NB4 (cell line): ENCODE measurements around the gene TP73.

ENCODE experiments used
- DNase-seq: peaks from one replicate; pipeline ENCODE4 v3.0.0; 2010; ENCODE audit warnings: low read depth
- H3K4me3 ChIP-seq: one replicate; pipeline ENCODE4 v1.5.1; 2011; ENCODE audit warnings: mild to moderate bottlenecking, low read depth, low read length, moderate library complexity
- MAX ChIP-seq: IDR thresholded peaks from 2 replicates; pipeline ENCODE4 v1.6.1; 2011; ENCODE audit warnings: low read depth, low read length
- MYC ChIP-seq: IDR thresholded peaks from 2 replicates; pipeline ENCODE4 v1.6.1; 2011; ENCODE audit warnings: low read depth, low read length
- POLR2A ChIP-seq: IDR thresholded peaks from 2 replicates; pipeline ENCODE4 v1.6.1; 2011; ENCODE audit warnings: mild to moderate bottlenecking; ENCODE audit not compliant: insufficient read length; ENCODE audit errors: extremely low read depth
- TF ChIP-seq, protein P1 (sequence below): IDR thresholded peaks from one replicate; pipeline ENCODE4 v1.5.1; 2012; ENCODE audit warnings: low read depth, low read length

TP73 gene

DNA sequence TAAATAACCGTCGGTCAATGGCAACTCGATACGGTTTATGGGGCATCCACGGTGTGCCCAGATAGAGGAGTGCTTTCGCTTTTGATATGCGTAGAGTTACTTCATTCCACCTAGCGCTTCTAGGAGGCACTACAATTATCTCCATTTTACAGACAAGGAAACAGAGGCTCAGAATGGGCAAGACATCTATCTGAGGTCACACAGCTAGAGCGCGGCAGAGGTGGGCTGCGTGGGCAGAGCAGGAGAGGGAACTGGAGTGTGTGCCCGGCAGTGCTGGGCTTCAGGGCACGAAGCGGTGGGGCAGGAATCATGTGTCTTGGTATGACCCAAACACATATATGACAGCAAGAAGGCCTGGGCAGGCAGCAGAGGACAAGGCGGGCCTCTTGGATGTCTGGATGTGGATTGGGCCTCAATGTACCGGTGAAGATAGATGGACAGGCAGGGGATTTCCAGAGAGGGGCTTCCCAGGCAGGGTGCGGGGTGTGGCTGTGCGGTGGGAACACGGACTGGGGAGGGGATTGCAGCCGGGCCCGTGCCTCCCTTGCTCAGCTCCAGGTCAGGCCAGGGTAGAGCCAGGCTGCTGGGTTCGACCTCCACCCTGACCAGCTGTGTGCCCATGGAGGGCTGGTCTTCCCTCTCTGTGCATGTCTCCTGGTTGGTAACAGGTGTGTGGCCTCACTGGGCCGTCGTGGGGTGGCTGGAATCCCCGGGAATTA is 21.2 kb downstream of the TP73 start:
- no peak for TF ChIP-seq POLR2A
- no peak for TF ChIP-seq MYC
- TF ChIP-seq, protein P1, sequence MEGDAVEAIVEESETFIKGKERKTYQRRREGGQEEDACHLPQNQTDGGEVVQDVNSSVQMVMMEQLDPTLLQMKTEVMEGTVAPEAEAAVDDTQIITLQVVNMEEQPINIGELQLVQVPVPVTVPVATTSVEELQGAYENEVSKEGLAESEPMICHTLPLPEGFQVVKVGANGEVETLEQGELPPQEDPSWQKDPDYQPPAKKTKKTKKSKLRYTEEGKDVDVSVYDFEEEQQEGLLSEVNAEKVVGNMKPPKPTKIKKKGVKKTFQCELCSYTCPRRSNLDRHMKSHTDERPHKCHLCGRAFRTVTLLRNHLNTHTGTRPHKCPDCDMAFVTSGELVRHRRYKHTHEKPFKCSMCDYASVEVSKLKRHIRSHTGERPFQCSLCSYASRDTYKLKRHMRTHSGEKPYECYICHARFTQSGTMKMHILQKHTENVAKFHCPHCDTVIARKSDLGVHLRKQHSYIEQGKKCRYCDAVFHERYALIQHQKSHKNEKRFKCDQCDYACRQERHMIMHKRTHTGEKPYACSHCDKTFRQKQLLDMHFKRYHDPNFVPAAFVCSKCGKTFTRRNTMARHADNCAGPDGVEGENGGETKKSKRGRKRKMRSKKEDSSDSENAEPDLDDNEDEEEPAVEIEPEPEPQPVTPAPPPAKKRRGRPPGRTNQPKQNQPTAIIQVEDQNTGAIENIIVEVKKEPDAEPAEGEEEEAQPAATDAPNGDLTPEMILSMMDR = no peak
- TF ChIP-seq MAX = no peak
- DNase-seq = no peak
- H3K4me3 ChIP-seq = no peak overlapping the region

GRCh38 chr1:3674100-3675094 is 22.1 kb downstream of the TP73 start:
- TF ChIP-seq MAX (no peak), POLR2A (no peak), MYC (no peak)
- TF ChIP-seq, protein P1 = no peak
- H3K4me3 ChIP-seq = no peak overlapping the region
- no peak for DNase-seq

- TF ChIP-seq POLR2A (no peak), MYC (no peak), MAX (no peak)
- TF ChIP-seq, protein P1 = no peak
- no peak for DNase-seq
- no peak overlapping the region for H3K4me3 ChIP-seq
Measured at GRCh38 chr1:3675436-3675835, 23.1 kb downstream of the TP73 start.

- TF ChIP-seq MYC = peak; percentile 18; the same call in 1 of the 2 replicates
- TF ChIP-seq MAX = peak; percentile 71
- TF ChIP-seq POLR2A = peak; percentile 19
- TF ChIP-seq, protein P1 = peak; percentile 31
- peak overlapping the region; percentile 25 for H3K4me3 ChIP-seq
- peak; percentile 86 for DNase-seq
Measured at GRCh38 chr1:3676581-3677470, 24.5 kb downstream of the TP73 start.

DNA sequence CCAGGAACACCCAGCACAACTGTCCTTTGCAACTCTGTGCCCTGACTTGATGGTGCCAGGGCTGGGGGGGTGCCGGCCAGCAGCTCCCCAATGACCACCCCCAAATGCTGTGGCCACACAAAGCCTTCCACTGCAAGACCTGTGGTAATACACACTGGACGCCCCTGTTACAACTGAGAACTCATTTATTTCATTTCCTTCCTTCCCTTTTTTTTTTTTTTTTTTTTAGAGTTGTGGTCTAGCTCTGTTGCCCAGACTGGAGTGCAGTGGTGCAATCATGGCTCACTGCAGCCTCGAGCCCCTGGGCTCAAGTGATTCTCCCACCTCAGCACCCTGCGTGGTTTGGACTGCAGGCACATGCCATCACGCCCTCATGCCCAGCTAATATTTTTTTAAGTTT is 25.2 kb downstream of the TP73 start:
- peak; percentile 87 for DNase-seq
- H3K4me3 ChIP-seq = peak overlapping the region; percentile 25
- TF ChIP-seq MYC (peak; percentile 4; the same call in 1 of the 2 replicates), POLR2A (no peak), MAX (peak; percentile 43; the same call in 1 of the 2 replicates)
- TF ChIP-seq, protein P1 = no peak
